Neuronal stem cell (in vitro differentiated cells): Measurements from ENCODE around the gene NAP1L4.

Experiments
- DNase-seq: peaks from one replicate; pipeline ENCODE4 v3.0.0-alpha.2; 2013; ENCODE audit warnings: low spot score
- H2AFZ ChIP-seq: one replicate; pipeline ENCODE4 v1.6.1; 2013; ENCODE audit warnings: mild to moderate bottlenecking, low read length, inconsistent platforms
- H2AK5ac ChIP-seq: 2 replicates; pipeline ENCODE4 v1.6.1; 2013; ENCODE audit warnings: low read depth, mild to moderate bottlenecking, inconsistent platforms, low read length, moderate library complexity, mixed read lengths
- H2BK120ac ChIP-seq: 2 replicates; pipeline ENCODE4 v1.6.1; 2013; ENCODE audit warnings: low read depth, mild to moderate bottlenecking, inconsistent platforms, low read length, moderate library complexity, mixed read lengths
- H2BK12ac ChIP-seq: one replicate; pipeline ENCODE4 v1.6.1; 2013; ENCODE audit warnings: low read length, inconsistent platforms
- H2BK15ac ChIP-seq: 2 replicates; pipeline ENCODE4 v1.6.1; 2013; ENCODE audit warnings: mild to moderate bottlenecking, low read length, inconsistent platforms, mixed read lengths
- H2BK5ac ChIP-seq: one replicate; pipeline ENCODE4 v1.6.1; 2013; ENCODE audit warnings: inconsistent platforms, mild to moderate bottlenecking, low read length, moderate library complexity
- H3K14ac ChIP-seq: one replicate; pipeline ENCODE4 v1.6.1; 2013; ENCODE audit warnings: low read length, inconsistent platforms
- H3K18ac ChIP-seq: 2 replicates; pipeline ENCODE4 v1.6.1; 2013; ENCODE audit warnings: low read length, inconsistent platforms
- H3K23ac ChIP-seq: 2 replicates; pipeline ENCODE4 v1.6.1; 2013; ENCODE audit warnings: low read depth, mild to moderate bottlenecking, mixed read lengths, low read length, inconsistent platforms; ENCODE audit not compliant: poor library complexity
- H3K27ac ChIP-seq: replicated peaks from 3 replicates; pipeline ENCODE4 v1.5.1; 2013; ENCODE audit warnings: low read length, inconsistent platforms
- H3K27me3 ChIP-seq, 3 experiments: 2 replicates each; pipeline ENCODE4 v1.6.1; 2013; ENCODE audit warnings: low read length in 3 of 3, mild to moderate bottlenecking in 2 of 3, inconsistent platforms in 1 of 3, low read depth in 1 of 3, mixed read lengths in 1 of 3, moderate library complexity in 1 of 3; ENCODE audit not compliant: control insufficient read depth in 3 of 3, insufficient read depth in 3 of 3
- H3K36me3 ChIP-seq, 2 donors: replicated peaks in 1 of 2; 2 replicates each; pipeline ENCODE4 v1.6.1; 2013; ENCODE audit warnings: low read length in 2 of 2; ENCODE audit not compliant: control insufficient read depth in 2 of 2, insufficient read depth in 2 of 2
- H3K4ac ChIP-seq: 2 replicates; pipeline ENCODE4 v1.6.1; 2013; ENCODE audit warnings: inconsistent platforms, mild to moderate bottlenecking, low read length, moderate library complexity
- H3K4me1 ChIP-seq, 2 donors: 1 replicate in 1 of 2; 2 replicates in 1 of 2; pipeline ENCODE4 v1.6.1; 2013; ENCODE audit warnings: low read length in 2 of 2, low read depth in 1 of 2; ENCODE audit not compliant: control insufficient read depth in 2 of 2, insufficient read depth in 1 of 2
- H3K4me2 ChIP-seq: one replicate; pipeline ENCODE4 v1.6.1; 2013; ENCODE audit warnings: mild to moderate bottlenecking, low read length, inconsistent platforms; ENCODE audit not compliant: insufficient read depth, poor library complexity, severe bottlenecking
- H3K4me3 ChIP-seq, 2 donors: 2 replicates each; pipeline ENCODE4 v1.5.1; 2013; ENCODE audit warnings: low read length in 2 of 2, mild to moderate bottlenecking in 2 of 2, inconsistent platforms in 1 of 2, moderate library complexity in 1 of 2
- H3K79me1 ChIP-seq: one replicate; pipeline ENCODE4 v1.6.1; 2013; ENCODE audit warnings: low read depth, mild to moderate bottlenecking, inconsistent platforms, low read length, moderate library complexity
- H3K9ac ChIP-seq: one replicate; pipeline ENCODE4 v1.6.1; 2013; ENCODE audit warnings: mild to moderate bottlenecking, low read depth, low read length, inconsistent platforms; ENCODE audit not compliant: poor library complexity
- H3K9me3 ChIP-seq, 2 donors: replicated peaks in 1 of 2; 2 replicates each; pipeline versions ENCODE3 to v1.6.1; 2013; ENCODE audit warnings: low read length in 2 of 2, mild to moderate bottlenecking in 2 of 2, inconsistent platforms in 1 of 2, low read depth in 1 of 2, mixed read lengths in 1 of 2, moderate library complexity in 1 of 2; ENCODE audit not compliant: control insufficient read depth in 2 of 2, insufficient read depth in 1 of 2
- H4K8ac ChIP-seq: one replicate; pipeline ENCODE4 v1.6.1; 2013; ENCODE audit warnings: low read depth, mild to moderate bottlenecking, inconsistent platforms, low read length, moderate library complexity
- H4K91ac ChIP-seq: one replicate; pipeline ENCODE4 v1.6.1; 2013; ENCODE audit warnings: low read length, low read depth, mild to moderate bottlenecking, inconsistent platforms; ENCODE audit not compliant: poor library complexity
- WGBS, 2 donors: extraction: QIAGEN DNeasy Blood & Tissue Kit; methylation state at CpG; one replicate each; pipeline ENCODE4 v1.1.7; 2013; ENCODE audit warnings: missing lambda C conversion rate in 2 of 2, mixed read lengths in 1 of 2; ENCODE audit not compliant: insufficient read length in 2 of 2, insufficient replicate concordance in 1 of 2; ENCODE audit errors: extremely low coverage in 2 of 2; 5-methylcytosine and 5-hydroxymethylcytosine counted together

Gene NAP1L4

DNA sequence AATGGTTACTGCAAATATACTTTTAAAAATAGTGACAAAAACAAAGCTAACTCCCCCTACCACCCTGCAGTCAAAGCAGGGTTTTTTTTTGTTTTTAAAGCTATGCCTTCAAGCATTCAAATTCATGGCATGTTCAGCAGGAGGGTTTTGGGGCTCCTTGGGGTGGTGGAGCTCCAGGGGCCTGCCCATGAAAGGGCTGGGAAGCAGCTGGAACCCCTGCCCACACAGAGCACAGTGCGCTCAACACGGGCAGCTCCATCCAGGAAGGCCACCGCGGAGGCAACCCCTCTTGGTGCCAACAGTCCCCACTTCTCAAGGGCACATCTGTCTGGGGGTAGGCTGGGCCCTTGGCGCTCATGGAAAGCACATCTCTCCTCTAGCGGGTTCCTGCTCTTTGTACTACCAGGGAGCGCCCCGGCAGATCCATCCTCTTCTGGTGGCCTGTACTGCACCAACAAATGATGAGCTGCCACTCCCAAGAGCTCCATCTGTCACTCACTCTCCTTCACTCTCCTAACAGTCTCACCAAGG lies 46.3 kb downstream of the NAP1L4 start:
- no peak for DNase-seq
- Histone ChIP-seq H3K4me2 (no peak overlapping the region), H3K14ac (no peak overlapping the region), H4K91ac (no peak overlapping the region), H3K18ac (no peak overlapping the region), H3K4me1 (peaks cover 0 to 10% of the 10 kb centered on the region in 2 donors), H3K36me3 (peaks cover 30 to 78% of the 10 kb centered on the region in 2 donors), H2BK12ac (no peak overlapping the region), H3K27me3 (no peaks in the 10 kb centered on the region), H3K79me1 (no peaks in the 10 kb centered on the region), H3K4ac (no peak overlapping the region), H3K9ac (no peak overlapping the region), H2BK15ac (no peak overlapping the region), H3K4me3 (no peak overlapping the region), H2AFZ (no peak overlapping the region), H3K9me3 (no peaks in the 10 kb centered on the region), H2AK5ac (no peak overlapping the region), H2BK120ac (no peak overlapping the region), H2BK5ac (no peak overlapping the region), H3K23ac (no peak overlapping the region), H4K8ac (no peak overlapping the region), H3K27ac (no peak overlapping the region)
- no CpG with 5 or more reads among the region's 8 CpGs for WGBS, 2 donors

DNA sequence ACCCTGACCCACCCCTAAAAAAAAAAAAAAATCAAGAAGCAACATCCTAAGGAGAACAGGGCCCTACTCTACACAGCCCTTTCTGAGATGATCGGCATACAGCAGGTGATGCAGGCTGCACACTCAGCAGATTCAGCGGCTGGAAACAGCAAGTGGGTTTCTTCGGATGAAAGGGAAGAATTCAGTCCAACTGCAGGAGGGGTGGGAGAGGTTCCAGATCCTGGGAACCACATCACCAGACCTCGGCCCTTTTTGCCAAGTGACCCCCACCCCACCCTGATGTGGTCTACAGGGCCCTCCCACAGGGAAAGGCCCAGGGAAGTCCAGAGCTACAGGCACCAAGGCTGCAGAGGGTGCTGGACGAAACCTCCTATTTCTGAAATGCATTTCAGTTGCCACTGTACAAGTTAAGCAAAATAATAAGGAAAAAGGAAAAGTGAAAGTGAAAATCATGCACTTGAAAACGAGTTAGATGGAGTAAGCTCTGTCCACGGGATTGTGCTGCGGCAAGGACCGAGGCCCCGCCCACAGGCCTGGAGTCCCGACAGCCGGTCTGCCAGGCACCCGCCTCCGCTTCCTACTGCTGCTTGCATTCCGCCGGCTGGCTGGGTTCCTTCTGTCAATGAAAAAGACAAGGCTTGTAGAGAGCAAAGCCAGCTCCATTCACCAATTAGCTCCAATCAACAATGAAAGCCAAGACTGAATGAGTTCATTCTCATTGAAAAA lies 46.9 kb downstream of the NAP1L4 start:
- peaks cover 29 to 72% of the 10 kb centered on the region in 2 donors for H3K36me3 ChIP-seq
- no peak overlapping the region for H2BK120ac ChIP-seq
- H2BK5ac ChIP-seq = no peak overlapping the region
- H3K18ac ChIP-seq = peak overlapping the region; percentile 7
- no peak overlapping the region for H2BK15ac ChIP-seq
- H3K4ac ChIP-seq = no peak overlapping the region
- no peak overlapping the region for H2BK12ac ChIP-seq
- no peaks in the 10 kb centered on the region for H3K27me3 ChIP-seq
- no peak overlapping the region for H2AFZ ChIP-seq
- H3K14ac ChIP-seq = no peak overlapping the region
- no CpG with 5 or more reads among the region's 16 CpGs for WGBS, 2 donors
- no peak overlapping the region for H3K27ac ChIP-seq
- peaks cover 0 to 10% of the 10 kb centered on the region in 2 donors for H3K4me1 ChIP-seq
- no peak overlapping the region for H3K9ac ChIP-seq
- H3K79me1 ChIP-seq = no peaks in the 10 kb centered on the region
- H3K4me3 ChIP-seq = no peak overlapping the region
- H2AK5ac ChIP-seq = no peak overlapping the region
- no peak overlapping the region for H3K23ac ChIP-seq
- H3K4me2 ChIP-seq = no peak overlapping the region
- no peak overlapping the region for H4K91ac ChIP-seq
- peak; percentile 54 for DNase-seq
- H4K8ac ChIP-seq = no peak overlapping the region
- peaks cover 0 to 1% of the 10 kb centered on the region in 2 donors for H3K9me3 ChIP-seq

DNA sequence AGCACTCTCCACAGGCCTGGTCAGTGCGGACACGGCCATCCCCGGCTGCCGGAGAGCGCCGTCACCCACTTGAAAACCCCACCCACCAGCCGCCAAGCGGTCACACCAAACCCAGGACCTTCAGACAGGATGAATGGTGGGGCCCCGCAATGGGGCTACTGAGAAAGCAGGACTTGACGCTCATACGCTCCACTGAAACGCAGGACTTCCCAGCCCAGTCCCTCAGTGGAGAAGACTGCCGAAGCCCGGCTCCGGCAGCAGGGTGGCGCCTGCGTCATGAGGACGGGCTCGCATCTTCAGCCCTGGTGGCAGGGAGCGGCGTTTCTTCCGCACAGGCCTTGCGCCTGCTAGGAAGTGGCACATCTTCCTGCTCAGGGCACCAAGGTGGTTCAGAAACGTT lies 47.6 kb downstream of the NAP1L4 start:
- Histone ChIP-seq H3K4me1 (peaks cover 0 to 10% of the 10 kb centered on the region in 2 donors), H3K18ac (no peak overlapping the region), H3K27me3 (no peaks in the 10 kb centered on the region), H3K4me2 (no peak overlapping the region), H2AK5ac (no peak overlapping the region), H3K36me3 (peaks cover 23 to 65% of the 10 kb centered on the region in 2 donors), H2BK5ac (no peak overlapping the region), H3K79me1 (no peaks in the 10 kb centered on the region), H4K91ac (no peak overlapping the region), H3K9ac (no peak overlapping the region), H3K23ac (peak overlapping the region; percentile 47), H3K9me3 (peaks cover 2 to 3% of the 10 kb centered on the region in 2 donors), H3K4ac (no peak overlapping the region), H2BK120ac (no peak overlapping the region), H2AFZ (no peak overlapping the region), H2BK15ac (no peak overlapping the region), H2BK12ac (no peak overlapping the region), H3K27ac (no peak overlapping the region), H3K14ac (no peak overlapping the region), H3K4me3 (no peak overlapping the region), H4K8ac (no peak overlapping the region)
- no CpG with 5 or more reads among the region's 24 CpGs for WGBS, 2 donors
- DNase-seq = no peak

DNA sequence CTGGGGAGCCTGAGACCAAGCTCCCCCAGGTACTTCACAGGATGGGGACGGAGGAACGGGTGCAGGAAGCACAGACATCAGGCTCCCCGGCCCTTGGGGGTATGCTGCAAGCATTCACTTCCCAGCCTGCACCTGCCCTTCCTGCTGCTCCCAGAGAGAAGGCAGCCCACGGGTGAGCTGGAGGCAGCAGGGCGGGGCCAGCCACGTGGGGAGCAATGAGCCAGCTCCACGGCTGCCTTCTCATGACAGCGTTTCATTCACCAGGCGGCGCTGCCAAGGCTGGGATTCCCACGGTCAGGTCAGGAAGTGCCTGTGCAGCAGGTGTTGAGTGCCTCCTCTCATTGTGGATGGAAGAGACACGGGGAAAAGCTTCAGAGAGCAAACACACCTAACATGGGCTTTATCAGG lies 48.4 kb downstream of the NAP1L4 start:
- H3K23ac ChIP-seq = peak overlapping the region; percentile 16
- H3K4me1 ChIP-seq = peaks cover 0 to 10% of the 10 kb centered on the region in 2 donors
- H4K8ac ChIP-seq = no peak overlapping the region
- H3K4me2 ChIP-seq = no peak overlapping the region
- no peaks in the 10 kb centered on the region for H3K27me3 ChIP-seq
- H3K79me1 ChIP-seq = no peaks in the 10 kb centered on the region
- no peak overlapping the region for H2BK120ac ChIP-seq
- H3K18ac ChIP-seq = no peak overlapping the region
- no peak overlapping the region for H3K14ac ChIP-seq
- H2AFZ ChIP-seq = no peak overlapping the region
- no CpG with 5 or more reads among the region's 12 CpGs for WGBS, 2 donors
- DNase-seq = no peak
- H4K91ac ChIP-seq = no peak overlapping the region
- no peak overlapping the region for H3K27ac ChIP-seq
- H3K4me3 ChIP-seq = no peak overlapping the region
- H3K9ac ChIP-seq = no peak overlapping the region
- no peak overlapping the region for H2BK5ac ChIP-seq
- H3K36me3 ChIP-seq = peaks cover 19 to 57% of the 10 kb centered on the region in 2 donors
- no peak overlapping the region for H2BK15ac ChIP-seq
- no peak overlapping the region for H3K4ac ChIP-seq
- H2AK5ac ChIP-seq = no peak overlapping the region
- no peak overlapping the region for H2BK12ac ChIP-seq
- peaks cover 6 to 11% of the 10 kb centered on the region in 2 donors for H3K9me3 ChIP-seq
